Heart left ventricle (tissue), 16 donors: ENCODE measurements around the gene RNF19B. TPM values are rescaled to one million over a fixed set of nuclear protein-coding genes. Genes with fewer than 3 reads are reported as not detected.

Source experiments
- ATAC-seq, 4 donors: fragments of 200-7000 bp; cut with Tn5 transposase; one replicate each; pipeline ENCODE4 v1.9.1; 2020 to 2022; ENCODE audit warnings: moderate library complexity in 4 of 4, mild to moderate bottlenecking in 3 of 4, moderate number of reproducible peaks in 1 of 4
- DNase-seq, 5 donors: peaks; one replicate each; pipeline ENCODE4 v3.0.0-alpha.2; 2020
- H3K27ac ChIP-seq, 12 donors: fragments of 200-600 bp; sonication (generic) in 4 of 12; one replicate each; pipeline versions ENCODE4 v1.5.0 to v1.8.0; 2016 to 2022; ENCODE audit warnings: mild to moderate bottlenecking in 2 of 12
- H3K27me3 ChIP-seq, 9 donors: fragments of 200-600 bp; sonication (generic) in 2 of 9; one replicate each; pipeline versions ENCODE4 v1.5.1 to v1.8.0; 2016 to 2022; ENCODE audit warnings: mild to moderate bottlenecking in 3 of 9
- H3K36me3 ChIP-seq, 9 donors: fragments of 200-600 bp; sonication (generic) in 2 of 9; one replicate each; pipeline versions ENCODE4 v1.5.0 to v1.8.0; 2018 to 2022; ENCODE audit warnings: mild to moderate bottlenecking in 2 of 9
- H3K4me1 ChIP-seq, 12 donors: fragments of 200-600 bp; sonication (generic) in 4 of 12; one replicate each; pipeline versions ENCODE4 v1.5.0 to v1.8.0; 2016 to 2022; ENCODE audit warnings: mild to moderate bottlenecking in 3 of 12
- H3K4me3 ChIP-seq, 12 donors: fragments of 200-600 bp; sonication (generic) in 4 of 12; one replicate each; pipeline versions ENCODE4 v1.5.0 to v1.8.0; 2017 to 2022; ENCODE audit warnings: mild to moderate bottlenecking in 9 of 12, moderate library complexity in 4 of 12
- H3K9me3 ChIP-seq, 12 donors: fragments of 200-600 bp; sonication (generic) in 4 of 12; one replicate each; pipeline versions ENCODE4 v1.5.0 to v1.8.0; 2016 to 2022; ENCODE audit warnings: mild to moderate bottlenecking in 1 of 12
- POLR2A ChIP-seq, 2 donors: fragments of 450-650 bp; IDR thresholded peaks; one replicate each; pipeline ENCODE4 v1.6.1; 2017; ENCODE audit warnings: antibody characterized with exemption in 2 of 2, mild to moderate bottlenecking in 2 of 2, moderate library complexity in 2 of 2
- WGBS, 4 donors: extraction: QIAGEN DNeasy Blood & Tissue Kit in 2 of 4; methylation state at CpG; one replicate each; pipeline versions ENCODE4 v1.1.5 to v1.1.7; 2013 to 2018; 5-methylcytosine and 5-hydroxymethylcytosine counted together
- intact Hi-C, 10 donors: fragments of 100-400 bp; cut with DNase I; formaldehyde crosslinking; loops; one replicate each; pipeline versions ENCODE4 v1.11.1 to v1.14.2; 2022
- polyA plus RNA-seq, 2 donors: library from polyadenylated mRNA; stranded (reverse); fragments of 200-250 nt; gene quantifications; one replicate each; pipeline ENCODE4 v1.2.3, GENCODE V29; 2013
- total RNA-seq, 9 donors: library from RNA; depleted of rRNA in 2 of 9; stranded (reverse); fragments of >200 nt in 2 of 9; fragmentation: NEBNext Ultra II Directional in 3 of 9; extraction: Animal tissue kit (Norgen Biotek cat#: 25700) in 3 of 9; gene quantifications; one replicate each; pipeline versions ENCODE4 v1.1.0 to v1.2.4, GENCODE V29; 2016 to 2023
- TF ChIP-seq, protein P1 (sequence below), 12 donors: fragments of 200-600 bp; sonication (generic) in 4 of 12; IDR thresholded peaks; one replicate each; pipeline versions ENCODE4 v1.5.0 to v1.8.0; 2018 to 2022; ENCODE audit warnings: antibody characterized with exemption in 12 of 12, mild to moderate bottlenecking in 5 of 12
- donor health status: ischemic (EF 13 %, LVEDD 7.1; RV severe dilation, severe dysfunction).
- donor health status: healthy with polysubstance abuse.
- donor health status: DM: no; HTN: yes; CAD: no.
- donor health status: DM: no; HTN: no; CAD: no.
- donor health status: ischemic (EF 25% LVEDD 6.9; RV normal size, moderate dysfunction).
- donor health status: ischemic (EF 25% LVEDD 5.7; RV mildly dilated, moderate dysfunction).
- donor health status: healthy.
- donor health status: DM: yes; HTN: yes; CAD: no.
- donor health status: ischemic (EF 35%, LVEDD 5.7; RV mildly dilated, moderate dysfunction).
- donor health status: nonischemic (EF 11% LVEDD 7.7; RV severe dilation, severe dysfunction).
- donor health status: DM: yes; HTN: yes; CAD: no.
- donor health status: PGD.
- donor health status: ischemic (EF 29% LVEDD 5.4; RV normal size, mild dysfunction).
- donor health status: nonischemic (EF 23%, LVEDD 6.1; RV moderate dilation, normal function).

RNF19B gene
- total and polyA plus RNA-seq, 11 donors, result 1.5 to 42.5 (median 15.2) TPM

DNA sequence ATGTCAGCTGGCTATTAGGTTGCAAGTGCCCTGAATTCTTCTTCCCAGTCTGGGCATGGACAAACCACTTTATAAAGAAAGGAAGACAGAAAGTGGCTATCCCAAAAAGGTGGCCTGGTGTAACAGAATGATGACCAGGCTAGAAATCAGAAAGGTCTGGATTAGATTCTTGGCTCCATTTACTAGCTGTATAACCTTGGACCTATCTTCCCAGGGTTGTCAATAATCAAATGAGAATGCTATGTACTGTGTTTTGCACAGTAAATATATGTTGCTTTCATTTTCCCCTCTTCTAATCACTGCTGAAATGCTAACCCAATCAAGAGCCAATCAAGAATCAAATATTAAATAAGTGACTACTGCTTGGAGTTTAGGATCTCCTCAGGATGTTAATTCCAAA, 20.4 kb downstream of the RNF19B start:
- H3K9me3 ChIP-seq, result no peaks in the 10 kb centered on the region
- peaks cover 0 to 96% (median 83%) of the 10 kb centered on the region in 9 donors for H3K36me3 ChIP-seq
- TF ChIP-seq POLR2A (IDR thresholded peaks at IDR 0.05), result no peak
- TF ChIP-seq, protein P1, sequence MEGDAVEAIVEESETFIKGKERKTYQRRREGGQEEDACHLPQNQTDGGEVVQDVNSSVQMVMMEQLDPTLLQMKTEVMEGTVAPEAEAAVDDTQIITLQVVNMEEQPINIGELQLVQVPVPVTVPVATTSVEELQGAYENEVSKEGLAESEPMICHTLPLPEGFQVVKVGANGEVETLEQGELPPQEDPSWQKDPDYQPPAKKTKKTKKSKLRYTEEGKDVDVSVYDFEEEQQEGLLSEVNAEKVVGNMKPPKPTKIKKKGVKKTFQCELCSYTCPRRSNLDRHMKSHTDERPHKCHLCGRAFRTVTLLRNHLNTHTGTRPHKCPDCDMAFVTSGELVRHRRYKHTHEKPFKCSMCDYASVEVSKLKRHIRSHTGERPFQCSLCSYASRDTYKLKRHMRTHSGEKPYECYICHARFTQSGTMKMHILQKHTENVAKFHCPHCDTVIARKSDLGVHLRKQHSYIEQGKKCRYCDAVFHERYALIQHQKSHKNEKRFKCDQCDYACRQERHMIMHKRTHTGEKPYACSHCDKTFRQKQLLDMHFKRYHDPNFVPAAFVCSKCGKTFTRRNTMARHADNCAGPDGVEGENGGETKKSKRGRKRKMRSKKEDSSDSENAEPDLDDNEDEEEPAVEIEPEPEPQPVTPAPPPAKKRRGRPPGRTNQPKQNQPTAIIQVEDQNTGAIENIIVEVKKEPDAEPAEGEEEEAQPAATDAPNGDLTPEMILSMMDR (IDR thresholded peaks at IDR 0.05), result no peak
- H3K27ac ChIP-seq, result no peak overlapping the region
- no peaks in the 10 kb centered on the region for H3K27me3 ChIP-seq
- ATAC-seq (no peak), DNase-seq (no peak)
- H3K4me1 ChIP-seq, result peaks cover 0 to 46% (median 15%) of the 10 kb centered on the region in 12 donors
- intact Hi-C loops, result loop anchor here in 1 of 10 donors (10.0 kb wide), 1 partner anchor 51 kb away; no protein-coding TSS in a partner anchor
- no peak overlapping the region for H3K4me3 ChIP-seq

DNA sequence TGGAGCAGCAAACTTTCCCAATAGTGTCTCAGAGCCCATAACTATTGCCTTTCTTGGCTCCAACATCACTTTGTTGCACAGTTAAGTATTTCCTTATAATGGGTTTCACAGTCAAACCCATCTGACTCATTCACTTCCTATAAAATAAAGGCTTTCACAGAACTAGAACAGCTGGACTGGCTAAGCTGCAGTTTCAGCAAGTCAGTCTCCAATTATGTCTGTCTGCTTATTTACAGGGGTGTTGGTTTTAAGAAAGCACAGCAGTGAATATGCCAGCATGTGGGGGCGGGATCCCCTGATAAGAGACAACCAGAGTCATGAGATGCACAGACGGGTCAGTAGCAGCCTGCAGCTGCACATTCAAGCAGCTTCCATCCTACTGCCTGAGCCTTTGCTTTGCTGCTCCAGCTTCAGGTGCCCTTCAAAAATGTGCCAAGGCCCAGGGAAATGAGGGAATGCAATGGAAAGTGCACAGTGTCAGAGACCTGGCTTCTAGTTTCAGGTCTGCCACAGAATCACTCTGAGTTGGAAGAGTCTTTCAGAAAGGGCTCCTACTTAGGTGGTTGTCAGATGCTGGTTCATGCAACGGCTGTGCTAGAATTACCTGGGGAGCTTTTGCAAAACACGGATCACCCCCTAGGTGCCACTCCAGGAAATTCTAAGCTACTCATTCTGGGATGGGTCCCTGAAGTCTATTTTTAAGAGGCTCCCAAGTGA, 24.8 kb downstream of the RNF19B start:
- Histone ChIP-seq H3K4me1 (peaks cover 0 to 52% (median 15%) of the 10 kb centered on the region in 12 donors), H3K27ac (peak overlapping the region in 6 of 12 donors; percentile 12 to 63 (median 26)), H3K27me3 (no peaks in the 10 kb centered on the region), H3K4me3 (no peak overlapping the region), H3K36me3 (peaks cover 0 to 97% (median 85%) of the 10 kb centered on the region in 9 donors), H3K9me3 (no peaks in the 10 kb centered on the region)
- ATAC-seq (peak; percentile 63 to 95 (median 93)), DNase-seq (peak in 4 of 5 donors; percentile 64 to 80 (median 76))
- TF ChIP-seq, protein P1 (IDR thresholded peaks at IDR 0.05), result no peak
- no peak for TF ChIP-seq POLR2A (IDR thresholded peaks at IDR 0.05)
- WGBS, 4 donors, result 49 to 56% (median 52%) methylated on average over 4 of the region's 4 CpGs
- intact Hi-C loops, result loop anchor here in 7 of 10 donors (5.0 to 10.0 kb wide), 6 partner anchors 55 to 145 kb away; partner anchors contain the start of gene AZIN2 (in 4 of the 7)

DNA sequence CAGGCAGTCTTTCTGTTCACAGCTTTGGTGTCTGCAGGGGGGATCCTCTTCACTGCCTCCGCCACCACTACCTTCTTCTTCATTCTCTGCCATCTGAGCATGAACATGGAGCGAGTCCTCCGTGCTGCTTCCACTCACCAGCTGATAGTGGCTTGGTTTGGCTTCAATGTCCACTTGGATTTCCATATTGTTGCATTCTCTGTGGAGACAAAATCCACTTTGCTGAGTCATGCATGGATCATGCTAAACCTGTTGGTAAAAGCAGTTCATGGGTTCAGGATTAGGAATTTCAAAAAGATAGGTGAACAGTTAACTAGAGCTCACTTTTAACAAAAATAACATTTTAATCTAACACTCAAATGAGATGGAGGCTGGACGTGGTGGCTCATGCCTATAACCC, 27.5 kb downstream of the RNF19B start:
- WGBS, 4 donors, result 95 to 97% (median 96%) methylated on average over 4 of the region's 4 CpGs
- H3K9me3 ChIP-seq, result no peaks in the 10 kb centered on the region
- TF ChIP-seq POLR2A (IDR thresholded peaks at IDR 0.05), result no peak
- TF ChIP-seq, protein P1 (IDR thresholded peaks at IDR 0.05), result no peak
- DNase-seq (no peak), ATAC-seq (no peak)
- H3K27me3 ChIP-seq, result no peaks in the 10 kb centered on the region
- peaks cover 0 to 64% (median 24%) of the 10 kb centered on the region in 12 donors for H3K4me1 ChIP-seq
- peaks cover 0 to 74% (median 57%) of the 10 kb centered on the region in 9 donors for H3K36me3 ChIP-seq
- intact Hi-C loops, result loop anchor here in 6 of 10 donors (5.0 to 10.0 kb wide), 5 partner anchors 68 to 148 kb away; partner anchors contain the start of gene AZIN2 (in 4 of the 6)
- peak overlapping the region in 1 of 12 donors; percentile 15 for H3K27ac ChIP-seq
- H3K4me3 ChIP-seq, result no peak overlapping the region

DNA sequence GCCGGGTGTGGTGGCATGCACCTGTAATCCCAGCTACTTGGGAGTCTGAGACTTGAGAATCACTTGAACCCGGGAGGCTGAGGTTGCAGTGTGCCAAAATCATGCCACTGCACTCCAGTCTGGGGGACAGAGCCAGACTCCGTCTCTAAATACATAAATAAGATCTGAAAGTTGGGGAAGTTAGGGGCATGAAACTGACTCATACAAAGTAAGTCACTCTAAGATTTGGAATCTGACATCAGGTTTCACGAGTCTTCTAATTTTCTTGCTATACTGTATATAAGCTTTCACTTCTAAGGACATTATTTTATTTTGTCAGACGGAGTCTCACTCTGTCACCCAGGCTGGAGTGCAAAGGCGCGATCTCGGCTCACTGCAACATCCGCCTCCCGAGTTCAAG, 30.1 kb downstream of the RNF19B start:
- no peaks in the 10 kb centered on the region for H3K9me3 ChIP-seq
- no peaks in the 10 kb centered on the region for H3K27me3 ChIP-seq
- H3K4me3 ChIP-seq, result no peak overlapping the region
- TF ChIP-seq, protein P1 (IDR thresholded peaks at IDR 0.05), result no peak
- no peak for TF ChIP-seq POLR2A (IDR thresholded peaks at IDR 0.05)
- DNase-seq (no peak), ATAC-seq (no peak)
- peak overlapping the region in 4 of 12 donors; percentile 25 to 56 (median 46) for H3K27ac ChIP-seq
- 91 to 96% (median 95%) methylated on average over 10 of the region's 10 CpGs for WGBS, 4 donors
- peaks cover 0 to 41% (median 16%) of the 10 kb centered on the region in 12 donors for H3K4me1 ChIP-seq
- intact Hi-C loops, result loop anchor here in 9 of 10 donors (1.0 to 10.0 kb wide), 8 partner anchors 70 to 153 kb away; partner anchors contain the start of gene AZIN2 (in 6 of the 9)
- peaks cover 0 to 50% (median 37%) of the 10 kb centered on the region in 9 donors for H3K36me3 ChIP-seq
